Measurements from ENCODE around the gene CNTRL. TPM values are rescaled to one million over a fixed set of nuclear protein-coding genes. Genes with fewer than 3 reads are reported as not detected.
A peak's percentile ranks its signal among the peaks of the same experiment; 100 is the strongest.

The CNTRL gene
- total and polyA plus RNA-seq, 8 donors: 4.4 to 27.4 (median 11.2) TPM

GRCh38 chr9:121055642-121056143, 19.1 kb upstream of the CNTRL start:
- Histone ChIP-seq H3K27me3 (no peaks in the 10 kb centered on the region), H3K4me3 (no peak overlapping the region), H3K27ac (no peak overlapping the region), H3K4me1 (peaks cover 0 to 12% (median 6%) of the 10 kb centered on the region in 4 donors), H3K9me3 (no peaks in the 10 kb centered on the region), H3K36me3 (peaks cover 0 to 11% (median 2%) of the 10 kb centered on the region in 4 donors)
- DNase-seq: no peak
- 51 to 87% (median 65%) methylated on average over 1 to 2 of the region's 2 CpGs for WGBS, 5 donors
- TF ChIP-seq EP300 (IDR thresholded peaks at IDR 0.05) (no peak), CTCF (IDR thresholded peaks at IDR 0.05) (peak in 5 of 7 experiments; percentile 12 to 42 (median 38))
- intact Hi-C loops (cut with DNase I; ENCODE audit: low total_unique reads): loop anchor here (5.0 kb wide), 1 partner anchor 298 kb away; no protein-coding TSS in a partner anchor

GRCh38 chr9:121057821-121058220, 16.9 kb upstream of the CNTRL start:
- no peaks in the 10 kb centered on the region for H3K27me3 ChIP-seq
- TF ChIP-seq EP300 (IDR thresholded peaks at IDR 0.05) (no peak), CTCF (IDR thresholded peaks at IDR 0.05) (no peak), POLR2A (IDR thresholded peaks at IDR 0.05) (no peak), POLR2AphosphoS5 (IDR thresholded peaks at IDR 0.05) (no peak)
- H3K36me3 ChIP-seq: peaks cover 0 to 11% (median 2%) of the 10 kb centered on the region in 4 donors
- 79 to 90% (median 87%) methylated on average over 5 of the region's 5 CpGs for WGBS, 5 donors
- H3K4me3 ChIP-seq: no peak overlapping the region
- no peaks in the 10 kb centered on the region for H3K9me3 ChIP-seq
- intact Hi-C loops (cut with DNase I; ENCODE audit: low total_unique reads): loop anchor here (5.0 kb wide), 1 partner anchor 301 kb away; no protein-coding TSS in a partner anchor
- H3K27ac ChIP-seq: no peak overlapping the region
- peaks cover 0 to 19% (median 4%) of the 10 kb centered on the region in 4 donors for H3K4me1 ChIP-seq
- DNase-seq: no peak

- no peak overlapping the region for H3K27ac ChIP-seq
- no peak for DNase-seq
- no peaks in the 10 kb centered on the region for H3K9me3 ChIP-seq
- TF ChIP-seq CTCF (IDR thresholded peaks at IDR 0.05): no peak
- no peak for TF ChIP-seq EP300 (IDR thresholded peaks at IDR 0.05)
- TF ChIP-seq POLR2AphosphoS5 (IDR thresholded peaks at IDR 0.05): no peak
- 82 to 91% (median 89%) methylated on average over 6 of the region's 6 CpGs for WGBS, 5 donors
- peaks cover 0 to 19% (median 4%) of the 10 kb centered on the region in 4 donors for H3K4me1 ChIP-seq
- H3K36me3 ChIP-seq: peaks cover 0 to 11% (median 2%) of the 10 kb centered on the region in 4 donors
- intact Hi-C loops (cut with DNase I; ENCODE audit: low total_unique reads): loop anchor here (5.0 kb wide), 1 partner anchor 302 kb away; no protein-coding TSS in a partner anchor
- no peak overlapping the region for H3K4me3 ChIP-seq
- H3K27me3 ChIP-seq: no peaks in the 10 kb centered on the region
These were observed 15.2 kb upstream of the CNTRL start for GRCh38 chr9:121059513-121059912.

GRCh38 chr9:121059998-121060636, 14.6 kb upstream of the CNTRL start:
- TF ChIP-seq CTCF (IDR thresholded peaks at IDR 0.05): peak in 5 of 7 experiments; percentile 13 to 78 (median 59)
- no peak for TF ChIP-seq EP300 (IDR thresholded peaks at IDR 0.05)
- 16 to 20% (median 18%) methylated on average over 6 of the region's 6 CpGs for WGBS, 5 donors
- peak in 1 of 2 donors; percentile 81 for DNase-seq
- H3K9me3 ChIP-seq: no peaks in the 10 kb centered on the region
- no peaks in the 10 kb centered on the region for H3K27me3 ChIP-seq
- no peak overlapping the region for H3K27ac ChIP-seq
- intact Hi-C loops (cut with DNase I; ENCODE audit: low total_unique reads): loop anchor here (5.0 kb wide), 1 partner anchor 303 kb away; no protein-coding TSS in a partner anchor
- H3K4me1 ChIP-seq: peaks cover 0 to 19% (median 4%) of the 10 kb centered on the region in 4 donors
- peaks cover 0 to 7% (median 2%) of the 10 kb centered on the region in 4 donors for H3K36me3 ChIP-seq
- H3K4me3 ChIP-seq: no peak overlapping the region

Data from stomach (tissue), 9 donors.